ENCODE data around the gene MAP4.

MAP4 gene

GRCh38 chr3:47825590-47825989 lies 190.6 kb downstream of the MAP4 start:
- Histone ChIP-seq H3K9me3 (ENCODE audit: control insufficient read depth in 2 of 2, low read length in 2 of 2) (no peaks in the 10 kb centered on the region), H3K4me3 (ENCODE audit: low read length in 2 of 2) (peak overlapping the region; percentile 72 to 88), H3K9ac (ENCODE audit: low read depth in 1 of 2, low read length in 2 of 2) (peak overlapping the region; percentile 78 to 84), H3K27me3 (ENCODE audit: control insufficient read depth in 2 of 2, insufficient read depth in 2 of 2, low read length in 2 of 2) (no peaks in the 10 kb centered on the region), H3K27ac (ENCODE audit: low read depth in 2 of 2, low read length in 2 of 2) (peak overlapping the region in 1 of 2 donors; percentile 74), H3K36me3 (ENCODE audit: control insufficient read depth in 2 of 2, insufficient read depth in 2 of 2, low read length in 2 of 2) (peaks cover 12 to 27% of the 10 kb centered on the region in 2 donors), H3K4me1 (ENCODE audit: control insufficient read depth in 2 of 2, insufficient read depth in 2 of 2, low read length in 2 of 2) (peaks cover 7 to 10% of the 10 kb centered on the region in 2 donors)

DNA sequence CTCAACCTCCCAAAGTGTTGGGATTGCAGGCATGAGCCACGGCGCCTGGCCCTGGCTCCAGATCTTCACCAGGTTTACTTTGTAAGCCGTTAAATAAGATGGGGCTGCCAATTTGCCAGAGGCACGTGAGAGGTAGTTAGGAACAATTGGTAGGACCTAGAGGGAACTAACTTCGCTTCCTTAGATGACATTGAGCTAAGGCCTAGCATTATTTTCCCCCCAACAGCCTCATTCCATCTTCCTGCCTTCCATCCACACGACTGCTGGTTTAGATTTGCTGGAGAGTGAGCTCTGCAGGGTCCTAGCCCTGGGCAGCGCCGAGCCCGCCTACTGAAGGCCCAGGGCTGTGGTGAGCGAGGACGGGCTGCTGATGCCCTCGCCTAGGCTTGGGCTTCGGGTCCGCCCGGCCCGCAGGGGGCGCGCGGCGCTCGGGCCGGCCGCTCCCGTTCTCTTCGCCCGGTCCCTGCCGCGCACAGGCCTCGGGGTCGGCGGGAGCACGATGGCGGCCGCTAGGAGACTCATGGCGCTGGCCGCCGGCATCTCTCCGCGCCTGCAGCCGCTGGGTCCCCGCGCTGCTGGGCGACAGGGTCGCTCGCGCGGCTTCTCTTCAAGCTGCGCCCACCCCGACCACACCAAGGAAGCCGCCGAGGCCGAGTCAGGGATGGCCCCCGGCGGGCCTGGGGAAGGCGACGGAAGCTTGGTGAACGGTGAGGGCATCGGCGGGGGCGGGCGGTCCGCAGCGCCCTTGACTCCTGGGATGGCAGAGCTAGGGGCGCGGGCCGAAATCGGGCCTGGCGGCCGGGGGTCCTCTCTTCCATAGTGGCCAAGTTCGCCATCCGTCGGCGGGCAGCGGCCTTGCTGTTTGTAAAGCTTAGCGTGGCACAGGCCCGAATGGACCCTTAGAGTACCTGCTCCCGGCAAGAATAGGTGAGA lies 191.4 kb downstream of the MAP4 start:
- Histone ChIP-seq H3K4me1 (ENCODE audit: control insufficient read depth in 2 of 2, insufficient read depth in 2 of 2, low read length in 2 of 2) (peaks cover 7 to 10% of the 10 kb centered on the region in 2 donors), H3K36me3 (ENCODE audit: control insufficient read depth in 2 of 2, insufficient read depth in 2 of 2, low read length in 2 of 2) (peaks cover 9 to 27% of the 10 kb centered on the region in 2 donors), H3K4me3 (ENCODE audit: low read length in 2 of 2) (peak overlapping the region; percentile 72 to 88), H3K27ac (ENCODE audit: low read depth in 2 of 2, low read length in 2 of 2) (peak overlapping the region; percentile 15 to 74), H3K27me3 (ENCODE audit: control insufficient read depth in 2 of 2, insufficient read depth in 2 of 2, low read length in 2 of 2) (no peaks in the 10 kb centered on the region), H3K9ac (ENCODE audit: low read depth in 1 of 2, low read length in 2 of 2) (peak overlapping the region; percentile 78 to 84), H3K9me3 (ENCODE audit: control insufficient read depth in 2 of 2, low read length in 2 of 2) (no peaks in the 10 kb centered on the region)

- no peak overlapping the region for H3K4me3 ChIP-seq (ENCODE audit: low read length in 2 of 2)
- H3K27ac ChIP-seq (ENCODE audit: low read depth in 2 of 2, low read length in 2 of 2) = no peak overlapping the region
- no peaks in the 10 kb centered on the region for H3K9me3 ChIP-seq (ENCODE audit: control insufficient read depth in 2 of 2, low read length in 2 of 2)
- no peak overlapping the region for H3K9ac ChIP-seq (ENCODE audit: low read depth in 1 of 2, low read length in 2 of 2)
- peaks cover 5 to 34% of the 10 kb centered on the region in 2 donors for H3K36me3 ChIP-seq (ENCODE audit: control insufficient read depth in 2 of 2, insufficient read depth in 2 of 2, low read length in 2 of 2)
- H3K4me1 ChIP-seq (ENCODE audit: control insufficient read depth in 2 of 2, insufficient read depth in 2 of 2, low read length in 2 of 2) = no peaks in the 10 kb centered on the region
- no peaks in the 10 kb centered on the region for H3K27me3 ChIP-seq (ENCODE audit: control insufficient read depth in 2 of 2, insufficient read depth in 2 of 2, low read length in 2 of 2)
Observed at GRCh38 chr3:47817609-47818008, 198.6 kb downstream of the MAP4 start.

- Histone ChIP-seq H3K27me3 (ENCODE audit: control insufficient read depth in 2 of 2, insufficient read depth in 2 of 2, low read length in 2 of 2) (no peaks in the 10 kb centered on the region), H3K4me1 (ENCODE audit: control insufficient read depth in 2 of 2, insufficient read depth in 2 of 2, low read length in 2 of 2) (no peaks in the 10 kb centered on the region), H3K9ac (ENCODE audit: low read depth in 1 of 2, low read length in 2 of 2) (no peak overlapping the region), H3K9me3 (ENCODE audit: control insufficient read depth in 2 of 2, low read length in 2 of 2) (no peaks in the 10 kb centered on the region), H3K4me3 (ENCODE audit: low read length in 2 of 2) (no peak overlapping the region), H3K36me3 (ENCODE audit: control insufficient read depth in 2 of 2, insufficient read depth in 2 of 2, low read length in 2 of 2) (peaks cover 19 to 32% of the 10 kb centered on the region in 2 donors), H3K27ac (ENCODE audit: low read depth in 2 of 2, low read length in 2 of 2) (no peak overlapping the region)
Observed at GRCh38 chr3:47813551-47814177, 202.6 kb downstream of the MAP4 start.

GRCh38 chr3:47804577-47804976 lies 211.6 kb downstream of the MAP4 start:
- Histone ChIP-seq H3K27ac (ENCODE audit: low read depth in 2 of 2, low read length in 2 of 2) (no peak overlapping the region), H3K4me3 (ENCODE audit: low read length in 2 of 2) (no peak overlapping the region), H3K27me3 (ENCODE audit: control insufficient read depth in 2 of 2, insufficient read depth in 2 of 2, low read length in 2 of 2) (no peaks in the 10 kb centered on the region), H3K4me1 (ENCODE audit: control insufficient read depth in 2 of 2, insufficient read depth in 2 of 2, low read length in 2 of 2) (peaks cover 13 to 16% of the 10 kb centered on the region in 2 donors), H3K36me3 (ENCODE audit: control insufficient read depth in 2 of 2, insufficient read depth in 2 of 2, low read length in 2 of 2) (peaks cover 0 to 3% of the 10 kb centered on the region in 2 donors), H3K9me3 (ENCODE audit: control insufficient read depth in 2 of 2, low read length in 2 of 2) (no peaks in the 10 kb centered on the region), H3K9ac (ENCODE audit: low read depth in 1 of 2, low read length in 2 of 2) (no peak overlapping the region)

DNA sequence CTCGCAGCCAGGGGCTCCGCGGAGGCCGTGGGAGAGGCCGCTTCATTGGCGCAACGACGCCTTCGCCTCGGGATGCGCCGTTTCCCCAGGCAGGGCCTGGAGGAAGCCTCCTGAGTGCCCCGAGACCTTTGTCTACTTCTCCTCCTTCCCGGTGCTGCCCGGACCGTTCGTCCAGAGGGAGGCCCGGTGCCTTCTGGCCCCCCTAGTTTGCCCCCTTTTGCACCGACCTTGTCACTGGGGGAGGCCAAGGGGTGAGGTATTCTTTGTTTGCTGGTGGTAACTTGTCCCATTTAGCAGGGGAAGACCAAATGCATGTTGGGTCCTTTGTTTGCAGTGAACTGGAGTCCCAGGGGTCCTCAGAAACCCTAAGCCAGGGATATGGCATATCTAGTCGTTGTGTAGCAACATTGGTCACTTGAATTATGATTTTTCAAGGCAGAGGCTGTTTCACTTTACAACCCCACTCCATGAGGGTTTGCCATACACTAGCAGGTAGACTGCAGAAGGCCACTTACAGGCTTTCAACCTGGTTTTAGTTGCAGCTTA lies 212.7 kb downstream of the MAP4 start:
- Histone ChIP-seq H3K4me3 (ENCODE audit: low read length in 2 of 2) (peak overlapping the region; percentile 81 to 83), H3K36me3 (ENCODE audit: control insufficient read depth in 2 of 2, insufficient read depth in 2 of 2, low read length in 2 of 2) (no peaks in the 10 kb centered on the region), H3K9me3 (ENCODE audit: control insufficient read depth in 2 of 2, low read length in 2 of 2) (no peaks in the 10 kb centered on the region), H3K27ac (ENCODE audit: low read depth in 2 of 2, low read length in 2 of 2) (peak overlapping the region; percentile 90 to 95), H3K4me1 (ENCODE audit: control insufficient read depth in 2 of 2, insufficient read depth in 2 of 2, low read length in 2 of 2) (peaks cover 13 to 16% of the 10 kb centered on the region in 2 donors), H3K27me3 (ENCODE audit: control insufficient read depth in 2 of 2, insufficient read depth in 2 of 2, low read length in 2 of 2) (no peaks in the 10 kb centered on the region), H3K9ac (ENCODE audit: low read depth in 1 of 2, low read length in 2 of 2) (peak overlapping the region; percentile 81 to 84)

- peak within 1 kb of the TSS; percentile 81 to 84 for H3K9ac ChIP-seq (ENCODE audit: low read depth in 1 of 2, low read length in 2 of 2)
- peak within 1 kb of the TSS; percentile 81 to 83 for H3K4me3 ChIP-seq (ENCODE audit: low read length in 2 of 2)
- peak within 1 kb of the TSS; percentile 90 to 95 for H3K27ac ChIP-seq (ENCODE audit: low read depth in 2 of 2, low read length in 2 of 2)
- peaks cover 13 to 16% of the 10 kb centered on the region in 2 donors for H3K4me1 ChIP-seq (ENCODE audit: control insufficient read depth in 2 of 2, insufficient read depth in 2 of 2, low read length in 2 of 2)
- H3K27me3 ChIP-seq (ENCODE audit: control insufficient read depth in 2 of 2, insufficient read depth in 2 of 2, low read length in 2 of 2) = no peaks in the 10 kb centered on the region
- H3K36me3 ChIP-seq (ENCODE audit: control insufficient read depth in 2 of 2, insufficient read depth in 2 of 2, low read length in 2 of 2) = no peaks in the 10 kb centered on the region
- H3K9me3 ChIP-seq (ENCODE audit: control insufficient read depth in 2 of 2, low read length in 2 of 2) = no peaks in the 10 kb centered on the region
Observed at GRCh38 chr3:47802734-47803479, 213.3 kb downstream of the MAP4 start, which contains the start of gene DHX30. TSS of gene DHX30 (plus strand) at chr3:47803138. CDS start at chr3:47810684, 7,546 bp downstream.

Measured in mucosa of rectum (tissue), 2 donors.